Activated CD8-positive, alpha-beta memory T cell treated with anti-CD3 and anti-CD28 coated beads, Interleukin-2, amount 50 U/mL, for 48 hours (primary cell): Measurements from ENCODE around the gene IL17RB.
A peak's percentile ranks its signal among the peaks of the same experiment; 100 is the strongest.

ENCODE experiments used
- DNase-seq: peaks from one replicate; pipeline ENCODE4 v3.0.0-alpha.2; 2020

IL17RB gene

DNA sequence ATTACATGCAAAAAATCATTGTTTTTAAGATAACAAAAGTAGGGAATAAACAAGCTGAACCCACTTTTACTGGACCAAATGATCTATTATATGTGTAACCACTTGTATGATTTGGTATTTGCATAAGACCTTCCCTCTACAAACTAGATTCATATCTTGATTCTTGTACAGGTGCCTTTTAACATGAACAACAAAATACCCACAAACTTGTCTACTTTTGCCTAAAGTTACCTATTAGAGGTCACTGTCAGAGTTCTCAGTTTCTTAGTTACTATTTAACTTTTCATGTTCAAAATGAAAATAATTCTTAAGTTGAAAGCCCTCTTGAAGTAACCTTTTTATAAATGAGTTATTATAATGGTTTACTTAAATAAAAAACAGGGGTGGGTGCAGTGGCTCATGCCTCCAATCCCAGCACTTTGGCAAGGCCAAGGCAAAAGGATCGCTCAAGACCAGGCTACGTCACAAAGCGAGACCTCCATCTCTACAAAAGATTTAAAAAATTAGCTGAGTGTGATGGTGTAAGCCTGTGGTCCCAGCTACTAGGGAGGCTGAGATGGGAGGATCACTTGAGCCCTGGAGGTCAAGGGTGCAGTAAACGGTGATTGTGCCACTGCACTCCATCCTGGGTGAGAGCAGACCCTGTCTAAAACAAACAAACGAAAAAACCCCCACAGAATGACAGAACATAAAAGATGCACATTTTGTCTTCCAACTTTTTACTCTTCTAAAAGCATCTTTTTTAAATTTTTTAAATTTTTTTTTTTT, 19.5 kb downstream of the IL17RB start:
- DNase-seq: no peak

DNA sequence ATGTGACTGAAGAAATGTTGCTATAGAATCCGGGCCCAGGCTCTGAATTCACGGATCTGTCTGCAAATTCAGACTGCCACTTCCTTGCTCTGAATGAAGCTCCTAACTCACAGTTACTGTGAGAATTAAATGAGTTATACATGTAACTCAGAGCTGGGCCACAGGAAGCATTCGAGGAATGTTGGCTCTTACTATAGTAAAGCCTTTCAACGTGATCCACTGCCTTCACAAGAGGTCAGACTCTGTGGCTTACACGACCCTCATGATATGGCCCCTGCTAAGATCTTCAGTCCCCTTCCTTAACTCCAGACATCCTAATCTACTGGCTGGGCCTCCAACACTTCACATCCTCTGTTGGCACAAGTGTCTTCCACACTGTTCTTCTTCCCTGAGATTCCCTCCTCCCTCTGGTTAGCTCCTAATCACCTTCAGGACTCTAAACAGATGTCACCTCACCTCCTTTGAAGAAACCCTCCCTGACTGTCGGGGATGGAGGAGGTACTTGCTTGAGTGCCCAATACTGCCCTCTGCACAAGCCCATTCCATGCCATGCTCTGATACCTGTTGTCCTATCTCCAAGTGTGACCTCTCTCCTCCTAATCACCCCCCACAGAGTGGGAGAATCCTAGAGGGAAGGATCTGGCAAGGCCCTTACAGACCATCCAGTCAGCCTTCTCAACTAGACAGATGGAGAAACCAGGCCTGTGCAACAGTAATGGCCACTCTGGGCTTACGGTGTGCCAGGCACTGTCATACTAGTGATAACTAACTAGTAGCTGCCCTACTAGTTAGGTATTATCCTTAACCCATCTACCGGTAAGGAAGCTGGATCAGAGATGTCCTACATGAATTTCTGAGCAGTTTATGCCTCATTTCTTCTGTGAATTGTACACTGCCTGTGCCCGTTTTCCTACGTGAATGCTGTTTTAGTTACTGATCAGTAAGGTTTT, 34.3 kb downstream of the IL17RB start:
- DNase-seq: no peak

DNA sequence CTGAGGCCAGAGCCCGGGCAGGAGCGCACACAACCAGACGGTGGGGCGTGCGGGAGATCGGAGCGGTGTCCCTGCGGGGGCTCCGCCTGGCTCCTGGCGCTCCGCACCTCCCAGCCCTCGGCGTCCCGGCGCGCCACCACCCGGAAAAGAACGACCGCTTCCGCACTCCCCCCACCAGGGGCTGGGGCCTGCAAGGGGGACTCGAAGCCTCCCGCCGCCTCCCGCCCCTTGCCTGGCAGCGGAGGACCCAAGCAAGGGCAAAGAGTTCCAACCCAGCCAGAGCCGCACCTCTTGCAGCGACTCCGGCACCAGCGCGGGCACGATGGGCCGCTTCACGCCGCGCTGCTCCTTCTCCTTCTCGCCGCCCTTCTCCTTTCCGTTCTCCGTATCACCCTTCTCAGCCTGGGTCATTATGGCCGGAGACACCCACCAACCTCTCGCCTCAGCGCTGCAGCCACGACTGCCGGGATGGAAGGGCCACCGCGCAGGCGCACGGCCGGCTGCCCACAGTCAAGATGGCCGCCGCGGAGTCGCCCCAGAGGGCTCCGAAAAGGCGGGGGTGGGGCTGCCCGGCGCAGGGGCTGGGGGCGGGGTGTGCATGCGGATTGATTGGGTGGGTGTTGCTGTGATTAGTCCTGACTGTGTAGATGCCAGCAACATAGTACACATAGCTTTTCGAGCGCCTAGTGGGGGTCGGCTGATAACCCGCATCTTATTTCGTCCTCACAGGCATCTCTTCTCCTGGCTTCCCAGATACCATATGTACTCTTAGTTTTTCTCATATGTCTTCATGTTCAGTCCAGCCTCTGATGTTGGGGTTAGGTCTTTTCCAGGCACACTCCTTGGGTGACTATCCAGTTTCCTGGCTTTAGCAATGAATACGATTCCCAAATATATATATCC, 35.6 kb downstream of the IL17RB start, which contains the start of gene ACTR8:
Gene ACTR8, minus strand, starts transcription at position 462 of the 903 bp plus-strand sequence. Its CDS starts 51 bp downstream, at position 411.
- DNase-seq: peak; percentile 93

DNA sequence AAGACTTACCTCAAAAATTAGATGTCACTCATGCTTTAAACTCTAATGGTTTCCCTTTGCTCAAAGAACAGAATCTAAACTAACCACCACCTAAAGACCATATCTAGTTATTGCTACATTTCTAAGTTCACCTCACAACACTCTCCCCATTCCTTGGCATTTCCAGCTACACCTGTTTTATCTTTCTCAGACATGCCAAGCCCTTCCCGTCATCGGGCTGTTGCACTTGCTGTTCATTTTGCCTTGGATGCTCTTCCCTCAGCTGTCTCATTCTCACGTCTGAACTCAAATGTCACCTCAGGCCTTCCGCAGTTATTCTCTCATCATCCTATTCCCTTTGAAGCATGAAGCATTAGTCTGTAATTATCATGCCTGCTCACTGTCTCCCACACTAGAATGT, 36.6 kb downstream of the IL17RB start:
- DNase-seq: no peak

DNA sequence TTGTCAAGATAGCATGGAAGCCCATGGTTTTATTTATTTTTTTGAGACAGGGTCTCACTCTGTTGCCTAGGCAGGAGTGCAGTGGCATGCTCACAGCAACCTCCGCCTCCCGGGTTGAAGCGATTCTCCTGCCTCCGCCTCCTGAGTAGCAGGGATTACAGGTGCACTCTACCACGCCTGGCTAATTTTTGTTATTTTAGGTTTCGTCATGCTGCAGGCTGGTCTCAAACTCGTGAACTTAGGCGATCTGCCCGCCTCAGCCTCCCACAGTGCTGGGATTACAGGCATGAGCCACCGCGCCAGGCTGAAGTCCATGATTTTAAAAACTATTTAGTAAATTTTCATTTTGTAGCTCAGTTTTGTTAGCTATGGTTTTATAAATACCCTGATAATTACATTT, 38.3 kb downstream of the IL17RB start:
- DNase-seq: no peak

DNA sequence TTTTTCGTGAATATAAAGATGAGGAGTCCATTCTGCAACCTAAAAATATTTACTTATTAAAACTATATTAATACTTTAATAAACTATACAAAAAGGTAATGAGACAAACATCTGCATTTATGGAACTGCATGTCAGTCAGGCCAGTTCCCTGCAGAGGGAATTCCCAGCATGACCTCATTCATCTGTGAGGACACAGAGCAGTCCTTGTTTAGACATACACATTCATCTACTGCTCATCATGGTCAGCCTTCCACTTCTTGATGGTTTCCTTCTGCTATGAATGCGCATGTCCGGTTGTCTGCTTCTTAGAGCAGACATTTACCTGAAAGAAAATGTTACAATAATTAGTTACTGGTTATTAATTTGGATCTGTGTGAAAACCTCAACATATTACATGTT, 38.9 kb downstream of the IL17RB start:
- DNase-seq: no peak

DNA sequence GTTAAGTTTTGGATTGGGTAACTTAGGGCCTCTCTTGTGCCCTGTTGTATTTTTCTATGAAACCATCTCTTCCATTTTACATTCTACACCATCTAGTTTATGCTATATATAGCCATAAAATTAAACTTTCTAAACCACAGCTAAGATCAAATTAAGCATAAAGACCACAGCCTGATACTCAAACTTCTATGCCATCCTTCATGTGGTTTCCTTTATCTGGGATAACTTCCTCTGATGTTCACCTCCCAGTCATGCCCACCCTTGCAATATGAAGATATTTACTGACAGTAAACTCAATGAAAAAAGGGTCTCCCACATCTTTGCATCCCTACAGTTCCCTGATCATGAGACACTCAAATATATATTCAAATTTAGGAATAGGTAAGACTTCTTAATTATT, 41.1 kb downstream of the IL17RB start:
- DNase-seq: no peak

DNA sequence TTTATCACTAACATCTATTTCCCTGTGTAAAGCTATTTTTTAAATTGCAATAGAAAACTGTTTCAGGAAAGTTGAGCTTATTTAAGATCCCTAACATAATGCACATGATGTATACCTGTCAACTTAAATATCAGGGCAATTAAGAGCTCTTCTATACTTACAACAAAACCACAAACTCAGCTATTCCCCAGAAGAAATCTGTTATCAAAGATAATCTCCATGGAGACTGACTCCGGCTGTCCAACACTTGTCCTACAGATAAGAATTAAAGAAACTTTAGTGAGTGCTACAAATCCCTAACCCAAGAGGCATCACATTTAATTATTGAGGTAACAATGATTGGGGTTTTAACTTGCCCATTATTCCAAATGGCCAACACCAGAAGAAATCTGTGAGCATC, 41.9 kb downstream of the IL17RB start:
- DNase-seq: no peak

DNA sequence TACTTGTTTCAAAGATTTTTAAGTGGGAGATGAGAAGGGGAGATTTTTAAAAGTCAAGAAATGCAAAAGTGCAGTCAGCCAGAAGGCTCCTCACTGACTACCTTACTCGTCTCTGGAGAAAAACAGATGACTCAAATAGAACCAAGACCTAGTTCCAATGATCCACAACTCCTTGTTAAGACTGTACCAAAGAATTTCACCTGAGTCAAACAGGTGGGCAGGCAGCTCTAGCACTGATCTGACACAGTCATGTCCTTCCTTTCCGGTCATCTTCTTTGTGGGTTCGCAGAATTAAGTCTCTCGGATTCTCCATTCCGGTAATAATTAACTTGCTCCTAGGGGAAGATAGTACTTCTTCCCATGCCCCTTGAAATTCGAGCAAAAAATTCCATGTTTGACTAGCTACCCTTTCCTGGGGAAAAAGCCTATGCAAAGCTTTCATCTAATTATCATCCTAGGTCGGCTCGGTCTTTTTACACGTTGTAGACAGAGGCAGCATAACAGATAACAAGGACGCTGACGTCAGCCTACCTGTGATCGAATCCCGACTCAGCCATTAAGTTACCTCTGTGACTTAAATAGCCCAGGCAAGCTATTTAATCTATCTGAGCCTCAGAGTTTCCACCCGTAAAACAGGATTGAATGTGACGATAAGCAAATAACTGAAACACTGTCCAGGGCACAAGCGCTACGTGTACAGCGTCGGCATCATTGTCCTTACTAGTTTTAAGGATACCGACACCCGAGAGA, 44.5 kb downstream of the IL17RB start:
- DNase-seq: peak; percentile 54

DNA sequence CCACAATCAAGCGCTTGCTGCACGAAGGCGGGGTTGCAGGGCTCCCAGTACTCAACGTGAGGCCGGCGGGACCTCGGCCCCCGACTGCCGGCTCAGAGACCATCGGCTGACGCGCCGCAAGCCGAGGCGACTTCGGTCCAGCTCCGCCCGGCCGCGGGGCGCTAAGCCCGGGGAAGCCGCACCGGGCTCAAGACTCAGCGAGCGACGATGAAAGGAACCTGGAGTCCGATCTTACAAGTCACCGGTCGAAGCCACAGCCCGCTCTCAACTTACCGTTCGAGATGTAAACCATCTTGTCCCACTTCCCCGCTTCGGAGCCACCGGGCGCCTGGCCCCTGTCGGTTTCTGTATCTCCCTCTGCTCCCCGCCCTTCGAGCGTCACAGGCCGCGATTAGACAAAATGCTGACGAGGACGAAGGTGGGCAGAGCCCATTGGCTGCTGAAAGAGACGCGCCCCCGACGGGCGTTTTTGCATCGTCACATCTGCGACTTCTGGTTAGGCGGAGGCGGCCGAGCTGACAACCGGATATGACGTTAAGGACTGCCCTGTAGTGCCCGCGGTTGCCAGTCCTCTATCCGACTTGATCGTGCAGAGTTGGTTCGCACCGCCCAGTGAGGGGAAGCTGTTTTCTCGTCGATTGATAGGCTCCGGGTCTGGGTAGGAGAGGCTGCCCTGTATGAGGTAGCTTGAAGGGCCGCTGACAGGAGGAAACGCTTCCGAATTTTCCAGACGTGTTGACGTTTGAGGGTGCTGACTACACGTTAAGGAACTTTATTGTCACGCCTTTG, 45.3 kb downstream of the IL17RB start, which contains the start of gene SELENOK:
Gene SELENOK, minus strand, starts transcription at position 363 of the 789 bp plus-strand sequence.
- peak; percentile 95 for DNase-seq

DNA sequence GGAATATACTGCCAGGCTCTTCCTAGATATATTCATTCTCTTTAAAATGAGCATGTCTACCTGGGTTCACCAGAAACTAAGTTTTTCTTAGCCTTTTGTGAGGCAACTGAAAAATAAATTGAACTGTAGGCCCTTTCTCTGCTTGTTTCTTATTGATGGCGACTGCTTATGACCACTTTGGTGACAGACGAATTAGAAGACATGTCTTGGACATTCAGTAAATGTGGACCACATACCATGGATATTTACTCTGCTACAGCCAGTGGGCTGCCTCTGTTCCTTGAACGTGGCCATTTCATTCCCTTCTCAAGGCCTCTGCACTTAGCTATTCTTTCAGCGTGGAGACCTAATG, 45.9 kb downstream of the IL17RB start:
- no peak for DNase-seq

DNA sequence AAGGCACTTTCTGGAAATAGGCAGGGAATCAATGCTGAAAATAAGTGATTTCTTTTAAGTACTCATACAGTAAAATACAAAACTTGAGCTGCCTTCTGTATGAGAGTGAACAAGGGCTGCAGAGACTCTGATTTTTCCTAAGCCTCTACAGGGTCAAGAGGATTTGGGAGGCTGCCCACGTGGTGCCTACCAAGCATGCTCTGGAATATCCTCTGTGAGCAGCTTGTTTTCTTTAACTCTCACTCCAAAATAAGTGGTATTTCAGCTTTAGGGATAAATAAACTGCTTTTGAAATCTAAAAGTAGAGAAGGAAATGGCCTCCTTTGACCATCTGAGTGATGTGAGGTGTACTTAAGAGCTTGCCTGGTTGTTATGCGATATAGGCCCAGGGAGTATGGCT, 53.4 kb downstream of the IL17RB start:
- no peak for DNase-seq

DNA sequence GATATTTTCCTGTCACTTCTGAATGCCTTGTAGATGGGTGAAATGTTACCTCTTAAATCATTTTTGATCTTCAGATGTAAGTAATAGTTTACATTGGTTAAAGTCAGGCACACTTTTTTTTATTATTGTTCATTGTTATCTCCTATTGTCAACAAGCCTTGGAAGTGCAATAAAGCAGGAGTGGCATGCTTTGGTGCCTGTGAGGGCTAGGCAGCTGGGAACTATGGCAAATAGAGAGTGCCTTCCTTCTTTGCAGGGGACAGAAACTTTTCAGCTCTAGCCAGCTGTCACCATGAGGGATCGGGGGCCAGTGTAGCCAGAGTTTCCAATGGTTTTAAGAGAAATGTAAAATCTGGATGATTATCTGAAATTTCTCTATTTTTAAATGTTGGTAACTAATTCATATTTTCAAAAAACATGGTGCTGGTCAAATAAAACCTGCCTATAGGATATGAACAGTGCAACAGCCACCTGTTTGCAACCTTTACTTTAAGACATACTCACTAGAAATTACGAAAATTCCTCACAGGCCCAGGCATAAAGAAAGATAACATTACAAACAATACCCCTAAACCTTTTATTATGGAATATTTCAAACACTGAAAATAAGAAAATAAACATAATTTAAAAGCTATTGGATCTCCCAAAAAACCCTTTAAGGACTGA, 54.4 kb downstream of the IL17RB start:
- no peak for DNase-seq

DNA sequence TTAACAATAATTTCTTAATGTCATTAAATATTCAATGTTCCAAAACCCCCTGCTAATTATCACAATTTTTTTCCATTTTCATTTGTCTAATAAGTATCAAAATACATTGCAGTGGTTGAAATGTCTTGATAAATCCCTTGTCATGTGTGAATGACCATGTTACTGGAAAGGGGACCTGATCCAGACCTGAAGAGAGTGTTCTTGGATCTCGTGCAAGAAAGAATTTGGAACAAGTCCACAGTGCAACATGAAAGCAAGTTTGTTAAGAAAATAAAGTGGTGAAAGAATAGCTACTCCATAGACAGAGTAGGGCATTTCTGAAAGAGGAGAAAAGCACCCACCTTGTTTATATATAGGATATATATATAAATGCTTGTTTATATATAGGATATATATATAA, 55.7 kb downstream of the IL17RB start:
- no peak for DNase-seq

DNA sequence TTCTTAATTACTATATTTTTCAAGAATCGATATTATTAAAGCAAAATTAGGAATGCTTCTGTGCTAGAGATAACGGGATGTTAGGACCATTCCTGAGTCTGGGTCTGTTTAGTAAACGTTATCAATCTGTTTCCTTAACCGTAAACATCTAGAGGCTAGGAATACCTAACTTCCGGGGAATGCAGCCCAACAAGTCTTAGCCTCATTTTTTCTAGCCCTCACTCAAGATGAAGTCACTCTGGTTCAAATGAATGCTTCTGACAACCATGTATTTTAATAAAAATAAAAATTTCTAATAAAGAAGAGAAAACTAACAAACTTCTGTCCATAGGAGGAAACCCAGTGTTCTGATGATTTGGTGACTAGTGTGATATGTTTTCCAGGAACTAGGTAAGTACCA, 56.3 kb downstream of the IL17RB start:
- no peak for DNase-seq

DNA sequence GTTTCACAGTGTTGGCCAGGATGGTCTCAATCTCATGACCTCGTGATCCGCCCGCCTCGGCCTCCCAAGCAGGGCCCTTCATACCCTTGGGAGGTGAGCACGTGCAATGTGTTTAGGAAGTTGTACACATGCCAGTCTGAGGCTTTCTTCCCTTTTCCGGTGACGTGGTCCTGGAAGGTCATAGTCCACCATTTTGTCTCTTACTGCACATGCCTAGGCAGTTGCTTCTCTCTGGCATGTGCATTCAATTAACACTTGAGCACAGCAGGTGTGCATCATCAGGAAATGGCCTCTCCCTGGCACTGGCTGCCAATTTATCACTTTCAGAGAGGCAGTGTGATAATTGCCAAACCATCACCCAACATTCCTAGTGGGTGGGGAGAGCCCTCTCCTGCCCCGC, 67.0 kb downstream of the IL17RB start:
- no peak for DNase-seq
